ENCODE results near the gene SERPINB7.

The SERPINB7 gene

GRCh38 chr18:63837590-63837989 lies 62.4 kb downstream of the SERPINB7 start:
- no peak for TF ChIP-seq CTCF (IDR thresholded peaks at IDR 0.05; ENCODE audit: unreplicated experiment in 3 of 3)
- Mint-ChIP-seq H3K27ac (no peak overlapping the region), H3K27me3 (ENCODE audit: low read depth) (no peaks in the 10 kb centered on the region), H3K4me3 (no peak overlapping the region), H3K9me3 (no peaks in the 10 kb centered on the region), H3K4me1 (no peaks in the 10 kb centered on the region), H3K36me3 (ENCODE audit: low read depth) (no peaks in the 10 kb centered on the region)

GRCh38 chr18:63843008-63843407 lies 67.8 kb downstream of the SERPINB7 start:
- no peaks in the 10 kb centered on the region for H3K9me3 Mint-ChIP-seq
- H3K36me3 Mint-ChIP-seq (ENCODE audit: low read depth): no peaks in the 10 kb centered on the region

GRCh38 chr18:63844254-63844653 lies 69.0 kb downstream of the SERPINB7 start:
- H3K4me1 Mint-ChIP-seq: no peaks in the 10 kb centered on the region
- no peak overlapping the region for H3K27ac Mint-ChIP-seq
- no peaks in the 10 kb centered on the region for H3K36me3 Mint-ChIP-seq (ENCODE audit: low read depth)
- no peaks in the 10 kb centered on the region for H3K9me3 Mint-ChIP-seq
- no peak overlapping the region for H3K4me3 Mint-ChIP-seq
- H3K27me3 Mint-ChIP-seq (ENCODE audit: low read depth): no peaks in the 10 kb centered on the region
- TF ChIP-seq CTCF (IDR thresholded peaks at IDR 0.05; ENCODE audit: unreplicated experiment in 3 of 3): peak; percentile 52 to 62 (median 55)

More at GRCh38 chr18:63843008-63843407, 67.8 kb downstream of the SERPINB7 start:
- Mint-ChIP-seq H3K4me3 (no peak overlapping the region), H3K27ac (no peak overlapping the region), H3K27me3 (ENCODE audit: low read depth) (no peaks in the 10 kb centered on the region), H3K4me1 (no peaks in the 10 kb centered on the region)
- TF ChIP-seq CTCF (IDR thresholded peaks at IDR 0.05; ENCODE audit: unreplicated experiment in 3 of 3): no peak

GRCh38 chr18:63848159-63848558 lies 72.9 kb downstream of the SERPINB7 start:
- H3K4me3 Mint-ChIP-seq: no peak overlapping the region
- peak; percentile 49 to 65 (median 52) for TF ChIP-seq CTCF (IDR thresholded peaks at IDR 0.05; ENCODE audit: unreplicated experiment in 3 of 3)
- no peaks in the 10 kb centered on the region for H3K36me3 Mint-ChIP-seq (ENCODE audit: low read depth)
- no peak overlapping the region for H3K27ac Mint-ChIP-seq
- no peaks in the 10 kb centered on the region for H3K4me1 Mint-ChIP-seq
- H3K27me3 Mint-ChIP-seq (ENCODE audit: low read depth): no peaks in the 10 kb centered on the region
- no peaks in the 10 kb centered on the region for H3K9me3 Mint-ChIP-seq

- no peak overlapping the region for H3K4me3 Mint-ChIP-seq
- no peaks in the 10 kb centered on the region for H3K4me1 Mint-ChIP-seq
- no peaks in the 10 kb centered on the region for H3K36me3 Mint-ChIP-seq (ENCODE audit: low read depth)
- peaks cover 2% of the 10 kb centered on the region for H3K9me3 Mint-ChIP-seq
- H3K27ac Mint-ChIP-seq: no peak overlapping the region
- no peaks in the 10 kb centered on the region for H3K27me3 Mint-ChIP-seq (ENCODE audit: low read depth)
- peak; percentile 24 to 54 (median 43) for TF ChIP-seq CTCF (IDR thresholded peaks at IDR 0.05; ENCODE audit: unreplicated experiment in 3 of 3)
Observed at GRCh38 chr18:63850020-63850419, 74.8 kb downstream of the SERPINB7 start.

GRCh38 chr18:63850636-63851035 lies 75.4 kb downstream of the SERPINB7 start:
- Mint-ChIP-seq H3K27ac (no peak overlapping the region), H3K27me3 (ENCODE audit: low read depth) (no peaks in the 10 kb centered on the region), H3K4me3 (no peak overlapping the region), H3K36me3 (ENCODE audit: low read depth) (no peaks in the 10 kb centered on the region), H3K9me3 (peaks cover 2% of the 10 kb centered on the region), H3K4me1 (no peaks in the 10 kb centered on the region)
- TF ChIP-seq CTCF (IDR thresholded peaks at IDR 0.05; ENCODE audit: unreplicated experiment in 3 of 3): no peak

Data from nephron (organoid).